ENCODE results near the gene LTN1. TPM values are rescaled to one million over a fixed set of nuclear protein-coding genes. Genes with fewer than 3 reads are reported as not detected.
A peak's percentile ranks its signal among the peaks of the same experiment; 100 is the strongest.

The LTN1 gene
- total RNA-seq, 1 donor from 2014 or later: 32.9 TPM

GRCh38 chr21:29033301-29033700, 40.6 kb upstream of the LTN1 start:
- H3K4me3 Mint-ChIP-seq (ENCODE audit: unreplicated experiment): no peak overlapping the region
- no peak for DNase-seq
- H3K9me3 Mint-ChIP-seq (ENCODE audit: unreplicated experiment): no peaks in the 10 kb centered on the region
- no peaks in the 10 kb centered on the region for H3K27me3 Mint-ChIP-seq (ENCODE audit: unreplicated experiment)
- no peak for TF ChIP-seq CTCF (IDR thresholded peaks at IDR 0.05; ENCODE audit: partially characterized antibody, unreplicated experiment)
- H3K4me1 Mint-ChIP-seq (ENCODE audit: low read depth, unreplicated experiment): no peaks in the 10 kb centered on the region
- no peak overlapping the region for H3K27ac Mint-ChIP-seq (ENCODE audit: unreplicated experiment)
- H3K36me3 Mint-ChIP-seq (ENCODE audit: unreplicated experiment): no peaks in the 10 kb centered on the region

GRCh38 chr21:29030909-29031308, 38.2 kb upstream of the LTN1 start:
- Mint-ChIP-seq H3K36me3 (ENCODE audit: unreplicated experiment) (no peaks in the 10 kb centered on the region), H3K9me3 (ENCODE audit: unreplicated experiment) (no peaks in the 10 kb centered on the region), H3K27me3 (ENCODE audit: unreplicated experiment) (no peaks in the 10 kb centered on the region), H3K27ac (ENCODE audit: unreplicated experiment) (no peak overlapping the region), H3K4me1 (ENCODE audit: low read depth, unreplicated experiment) (no peaks in the 10 kb centered on the region), H3K4me3 (ENCODE audit: unreplicated experiment) (no peak overlapping the region)
- no peak for TF ChIP-seq CTCF (IDR thresholded peaks at IDR 0.05; ENCODE audit: partially characterized antibody, unreplicated experiment)
- DNase-seq: no peak

GRCh38 chr21:29029524-29029923, 36.8 kb upstream of the LTN1 start:
- Mint-ChIP-seq H3K27ac (ENCODE audit: unreplicated experiment) (no peak overlapping the region), H3K36me3 (ENCODE audit: unreplicated experiment) (no peaks in the 10 kb centered on the region), H3K4me3 (ENCODE audit: unreplicated experiment) (no peak overlapping the region), H3K4me1 (ENCODE audit: low read depth, unreplicated experiment) (peaks cover 3% of the 10 kb centered on the region), H3K27me3 (ENCODE audit: unreplicated experiment) (peaks cover 9% of the 10 kb centered on the region), H3K9me3 (ENCODE audit: unreplicated experiment) (peaks cover 2% of the 10 kb centered on the region)
- DNase-seq: no peak
- no peak for TF ChIP-seq CTCF (IDR thresholded peaks at IDR 0.05; ENCODE audit: partially characterized antibody, unreplicated experiment)

- Mint-ChIP-seq H3K27me3 (ENCODE audit: unreplicated experiment) (peaks cover 9% of the 10 kb centered on the region), H3K4me3 (ENCODE audit: unreplicated experiment) (peak overlapping the region; percentile 98), H3K4me1 (ENCODE audit: low read depth, unreplicated experiment) (peaks cover 3% of the 10 kb centered on the region), H3K27ac (ENCODE audit: unreplicated experiment) (peak overlapping the region; percentile 94), H3K9me3 (ENCODE audit: unreplicated experiment) (peaks cover 2% of the 10 kb centered on the region), H3K36me3 (ENCODE audit: unreplicated experiment) (no peaks in the 10 kb centered on the region)
- no peak for DNase-seq
- no peak for TF ChIP-seq CTCF (IDR thresholded peaks at IDR 0.05; ENCODE audit: partially characterized antibody, unreplicated experiment)
Measured at GRCh38 chr21:29025328-29025713, 32.6 kb upstream of the LTN1 start.

GRCh38 chr21:29024474-29025327, 32.0 kb upstream of the LTN1 start, which contains the start of gene USP16:
TSS of gene USP16 (plus strand) at chr21:29024668. CDS start at chr21:29027914, 3,246 bp downstream.
- Mint-ChIP-seq H3K4me1 (ENCODE audit: low read depth, unreplicated experiment) (peaks cover 3% of the 10 kb centered on the region), H3K4me3 (ENCODE audit: unreplicated experiment) (peak within 1 kb of the TSS; percentile 98), H3K36me3 (ENCODE audit: unreplicated experiment) (no peaks in the 10 kb centered on the region), H3K27ac (ENCODE audit: unreplicated experiment) (peak within 1 kb of the TSS; percentile 94), H3K9me3 (ENCODE audit: unreplicated experiment) (peaks cover 2% of the 10 kb centered on the region), H3K27me3 (ENCODE audit: unreplicated experiment) (peaks cover 9% of the 10 kb centered on the region)
- no peak for TF ChIP-seq CTCF (IDR thresholded peaks at IDR 0.05; ENCODE audit: partially characterized antibody, unreplicated experiment)
- peak; percentile 95 for DNase-seq
